Measurements from ENCODE around the gene ST8SIA5. TPM values are rescaled to one million over a fixed set of nuclear protein-coding genes. Genes with fewer than 3 reads are reported as not detected.

ST8SIA5 gene
- total and polyA plus RNA-seq, 8 donors: 0.09 to 0.43 (median 0.27) TPM

DNA sequence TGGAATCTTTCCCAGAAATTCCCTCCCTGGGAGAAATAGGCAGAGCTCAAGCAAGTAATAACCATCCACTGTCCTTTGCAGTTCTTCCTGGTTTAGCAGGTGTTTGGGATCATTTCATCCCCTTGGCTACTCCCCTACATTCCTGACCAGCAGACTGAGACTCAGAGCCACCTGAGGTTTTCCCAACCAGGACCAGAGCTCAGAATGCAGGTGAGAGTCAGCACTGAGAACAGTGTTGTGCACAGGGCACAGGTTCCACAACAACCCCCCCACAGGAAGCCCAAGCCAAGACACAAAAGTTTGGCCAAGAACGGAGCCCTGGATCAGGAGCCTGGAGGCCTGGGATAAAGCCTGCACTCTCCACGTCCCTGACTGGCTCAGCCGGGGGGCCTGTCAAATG, 78.8 kb downstream of the ST8SIA5 start:
- Histone ChIP-seq H3K4me1 (no peaks in the 10 kb centered on the region), H3K4me3 (no peak overlapping the region), H3K9me3 (no peaks in the 10 kb centered on the region), H3K27me3 (no peaks in the 10 kb centered on the region), H3K27ac (no peak overlapping the region), H3K36me3 (no peaks in the 10 kb centered on the region)
- ATAC-seq (no peak), DNase-seq (no peak)
- intact Hi-C loops (cut with DNase I): no loop called here
- TF ChIP-seq, protein P1, sequence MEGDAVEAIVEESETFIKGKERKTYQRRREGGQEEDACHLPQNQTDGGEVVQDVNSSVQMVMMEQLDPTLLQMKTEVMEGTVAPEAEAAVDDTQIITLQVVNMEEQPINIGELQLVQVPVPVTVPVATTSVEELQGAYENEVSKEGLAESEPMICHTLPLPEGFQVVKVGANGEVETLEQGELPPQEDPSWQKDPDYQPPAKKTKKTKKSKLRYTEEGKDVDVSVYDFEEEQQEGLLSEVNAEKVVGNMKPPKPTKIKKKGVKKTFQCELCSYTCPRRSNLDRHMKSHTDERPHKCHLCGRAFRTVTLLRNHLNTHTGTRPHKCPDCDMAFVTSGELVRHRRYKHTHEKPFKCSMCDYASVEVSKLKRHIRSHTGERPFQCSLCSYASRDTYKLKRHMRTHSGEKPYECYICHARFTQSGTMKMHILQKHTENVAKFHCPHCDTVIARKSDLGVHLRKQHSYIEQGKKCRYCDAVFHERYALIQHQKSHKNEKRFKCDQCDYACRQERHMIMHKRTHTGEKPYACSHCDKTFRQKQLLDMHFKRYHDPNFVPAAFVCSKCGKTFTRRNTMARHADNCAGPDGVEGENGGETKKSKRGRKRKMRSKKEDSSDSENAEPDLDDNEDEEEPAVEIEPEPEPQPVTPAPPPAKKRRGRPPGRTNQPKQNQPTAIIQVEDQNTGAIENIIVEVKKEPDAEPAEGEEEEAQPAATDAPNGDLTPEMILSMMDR (IDR thresholded peaks at IDR 0.05): no peak

DNA sequence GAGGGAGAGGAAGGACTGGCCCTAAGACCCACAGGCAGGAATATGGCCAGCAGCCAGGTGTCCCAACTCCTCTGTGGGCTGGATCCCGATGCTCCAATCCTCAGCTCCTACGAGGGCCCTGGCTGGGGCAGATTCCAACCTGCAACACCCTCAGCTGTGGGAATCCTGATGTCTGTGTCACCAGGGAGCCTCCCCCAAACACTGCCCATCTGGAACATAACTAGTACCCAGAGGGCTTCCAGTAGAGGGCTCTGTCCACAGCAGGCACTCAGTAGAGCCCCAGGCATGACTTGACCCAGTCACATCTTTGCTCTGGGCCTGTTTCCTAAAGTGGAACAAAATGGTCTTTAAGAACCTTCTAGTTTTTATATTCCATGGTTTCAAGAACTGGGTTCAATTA, 79.2 kb downstream of the ST8SIA5 start:
- intact Hi-C loops (cut with DNase I): no loop called here
- H3K27ac ChIP-seq: no peak overlapping the region
- H3K4me1 ChIP-seq: no peaks in the 10 kb centered on the region
- no peaks in the 10 kb centered on the region for H3K36me3 ChIP-seq
- H3K27me3 ChIP-seq: no peaks in the 10 kb centered on the region
- ATAC-seq (no peak), DNase-seq (no peak)
- TF ChIP-seq, protein P1 (IDR thresholded peaks at IDR 0.05): no peak
- H3K9me3 ChIP-seq: no peaks in the 10 kb centered on the region
- no peak overlapping the region for H3K4me3 ChIP-seq

DNA sequence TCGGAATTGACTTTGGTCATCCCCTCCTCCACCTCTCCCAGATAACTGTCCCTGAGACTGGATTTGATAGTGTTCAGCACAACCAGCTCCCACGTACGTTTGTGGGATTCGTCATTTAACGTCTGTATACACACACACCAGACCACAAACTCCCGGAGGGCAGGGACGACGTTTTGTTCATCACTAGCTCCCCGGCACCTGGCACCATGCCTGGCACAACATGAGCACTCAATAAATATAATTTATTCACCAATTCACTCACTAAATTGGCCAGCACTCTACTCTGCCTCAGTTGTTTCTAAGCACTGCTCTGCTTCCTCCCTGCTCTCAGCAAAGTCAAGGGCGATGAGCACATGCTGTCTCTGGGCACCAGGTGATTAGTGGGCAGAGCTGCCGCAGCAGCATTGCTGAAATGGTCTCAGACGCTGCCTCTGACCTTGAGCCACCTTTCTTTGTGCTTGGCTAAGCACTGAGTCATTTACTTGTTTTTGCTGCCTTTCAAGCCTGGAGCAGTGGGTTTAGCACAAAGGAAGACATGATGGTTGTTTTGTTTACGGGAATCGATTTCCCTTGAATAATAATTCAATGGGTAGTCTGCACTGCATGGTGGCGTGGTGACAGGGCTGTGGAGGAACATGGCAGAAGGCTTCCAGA, 80.5 kb downstream of the ST8SIA5 start:
- intact Hi-C loops (cut with DNase I): no loop called here
- Histone ChIP-seq H3K36me3 (no peaks in the 10 kb centered on the region), H3K9me3 (no peaks in the 10 kb centered on the region), H3K27ac (no peak overlapping the region), H3K4me1 (no peaks in the 10 kb centered on the region), H3K27me3 (no peaks in the 10 kb centered on the region), H3K4me3 (no peak overlapping the region)
- DNase-seq: no peak
- TF ChIP-seq, protein P1 (IDR thresholded peaks at IDR 0.05): no peak
- ATAC-seq: no peak

DNA sequence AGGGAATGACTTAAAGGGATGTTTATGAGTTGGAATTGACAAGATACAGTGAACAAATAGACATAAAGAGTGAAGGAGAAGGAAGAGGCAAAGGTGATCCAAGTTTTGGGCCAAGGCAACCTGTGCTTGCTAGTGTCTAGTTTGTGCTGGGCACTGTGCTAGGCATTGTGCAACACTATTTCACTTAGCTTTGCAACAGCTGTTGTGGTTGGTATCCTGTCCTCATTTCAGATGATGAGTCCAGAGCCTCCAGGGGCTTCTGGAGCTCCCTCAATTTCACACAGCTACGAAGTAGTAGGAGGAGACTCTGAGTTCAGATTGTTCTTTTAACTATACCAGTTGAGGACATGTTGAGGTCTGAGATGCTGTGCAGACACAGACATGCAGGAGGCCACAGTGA, 81.7 kb downstream of the ST8SIA5 start:
- intact Hi-C loops (cut with DNase I): no loop called here
- Histone ChIP-seq H3K4me1 (no peaks in the 10 kb centered on the region), H3K27me3 (no peaks in the 10 kb centered on the region), H3K36me3 (no peaks in the 10 kb centered on the region), H3K4me3 (no peak overlapping the region), H3K27ac (no peak overlapping the region), H3K9me3 (no peaks in the 10 kb centered on the region)
- ATAC-seq (no peak), DNase-seq (no peak)
- TF ChIP-seq, protein P1 (IDR thresholded peaks at IDR 0.05): no peak

DNA sequence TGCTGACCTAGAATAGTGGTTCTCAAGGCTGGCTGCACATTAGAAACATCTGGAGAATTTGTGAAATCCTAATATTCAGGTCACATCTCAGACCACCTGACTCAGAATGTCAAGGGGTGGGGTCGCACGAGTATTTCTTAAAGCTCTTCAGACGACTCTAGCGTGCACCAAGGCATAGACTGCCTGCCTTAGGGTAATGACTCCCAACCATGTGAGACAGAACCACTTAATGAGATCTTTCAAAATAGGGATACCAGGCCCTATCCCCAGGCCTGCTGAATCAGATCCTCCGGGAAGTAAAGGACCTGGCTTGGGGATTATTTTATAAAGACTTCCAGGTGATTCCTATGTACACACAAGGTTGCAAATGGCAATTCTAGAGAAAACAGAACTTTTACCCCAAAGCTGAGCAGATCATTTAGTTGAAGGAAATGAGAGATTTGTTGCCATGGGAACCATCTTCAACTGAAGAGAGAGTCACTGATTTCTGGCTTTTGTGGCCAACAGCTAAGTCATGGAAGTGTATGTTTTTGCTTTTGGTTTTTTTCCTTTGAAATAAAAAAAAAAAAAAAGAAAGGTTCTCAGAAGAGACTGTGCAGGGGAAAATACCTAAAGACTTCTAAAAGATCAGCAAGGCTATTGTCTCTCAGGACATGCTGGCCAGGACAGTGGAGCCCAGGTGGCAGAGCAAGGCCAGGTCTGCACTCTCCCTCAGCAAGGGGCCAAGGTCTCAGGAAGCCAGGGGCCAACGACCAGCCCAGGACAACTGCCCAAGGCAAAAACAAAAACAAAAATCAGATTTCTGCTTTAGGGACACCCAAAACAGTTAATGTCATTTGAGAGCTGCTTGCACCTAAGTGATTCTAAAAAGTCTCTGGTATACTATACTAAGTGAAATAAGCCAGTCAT, 84.5 kb downstream of the ST8SIA5 start:
- no peaks in the 10 kb centered on the region for H3K27me3 ChIP-seq
- no peak overlapping the region for H3K27ac ChIP-seq
- no peak for ATAC-seq
- H3K4me3 ChIP-seq: no peak overlapping the region
- peak in 1 of 4 donors; percentile 19 for DNase-seq
- intact Hi-C loops (cut with DNase I): no loop called here
- TF ChIP-seq, protein P1 (IDR thresholded peaks at IDR 0.05): no peak
- H3K9me3 ChIP-seq: no peaks in the 10 kb centered on the region
- no peaks in the 10 kb centered on the region for H3K4me1 ChIP-seq
- H3K36me3 ChIP-seq: no peaks in the 10 kb centered on the region
